Naive thymus-derived CD8-positive, alpha-beta T cell (primary cell): ENCODE data around the gene DMAP1. TPM values are rescaled to one million over a fixed set of nuclear protein-coding genes. Genes with fewer than 3 reads are reported as not detected.

Experiments
- ATAC-seq, 2 donors: fragments of 150-1000 bp; cut with Tn5 transposase in 1 of 2; sonication (Bioruptor Pico), chemical (Tn5 transposase) in 1 of 2; 1 replicate in 1 of 2; 2 replicates in 1 of 2; pipeline ENCODE4 v1.10.0; 2021; ENCODE audit warnings: mild to moderate bottlenecking in 2 of 2, moderate library complexity in 2 of 2
- POLR2A ChIA-PET: fragments of 350-600 bp; sonication (Branson Sonifier 250); formaldehyde crosslinking; loops from one replicate; lab custom pipeline; 2021; ENCODE audit warnings: antibody characterized with exemption; lab: Charles Lee
- DNase-seq, 10 donors: peaks; one replicate each; pipeline versions ENCODE4 v3.0.0 to v3.0.0-alpha.2; 2020 to 2022
- H3K27ac Mint-ChIP-seq, 10 donors: one replicate each; pipeline ENCODE4 v1.8.0; 2020 to 2022; ENCODE audit warnings: mild to moderate bottlenecking in 10 of 10, mixed read lengths in 10 of 10, moderate library complexity in 4 of 10, inconsistent platforms in 1 of 10
- H3K27me3 Mint-ChIP-seq, 5 donors: one replicate each; pipeline ENCODE4 v1.8.0; 2021 to 2022; ENCODE audit warnings: mixed read lengths in 5 of 5
- H3K36me3 Mint-ChIP-seq, 3 donors: one replicate each; pipeline ENCODE4 v1.8.0; 2020 to 2022; ENCODE audit warnings: mixed read lengths in 3 of 3, mild to moderate bottlenecking in 2 of 3, inconsistent platforms in 1 of 3
- H3K4me1 Mint-ChIP-seq, 4 donors: one replicate each; pipeline ENCODE4 v1.8.0; 2021 to 2022; ENCODE audit warnings: mixed read lengths in 4 of 4
- H3K4me3 Mint-ChIP-seq, 10 donors: one replicate each; pipeline ENCODE4 v1.8.0; 2020 to 2022; ENCODE audit warnings: mild to moderate bottlenecking in 10 of 10, mixed read lengths in 10 of 10, moderate library complexity in 6 of 10, inconsistent platforms in 1 of 10
- H3K9me3 Mint-ChIP-seq, 9 donors: one replicate each; pipeline ENCODE4 v1.8.0; 2020 to 2022; ENCODE audit warnings: mixed read lengths in 9 of 9, mild to moderate bottlenecking in 3 of 9, inconsistent platforms in 1 of 9, moderate library complexity in 1 of 9
- polyA plus RNA-seq, 3 donors: library from polyadenylated mRNA; unstranded; fragments of 300-500 nt; fragmentation: Illumina TruSeq; gene quantifications; one replicate each; pipeline ENCODE4 v1.2.3, GENCODE V29; 2021
- total RNA-seq, 8 experiments: library from RNA in 2 of 8; stranded (reverse) in 2 of 8; gene quantifications; one replicate each; pipeline ENCODE4 v1.2.3 and lab custom pipeline; 2021 to 2026

Gene DMAP1
- total and polyA plus RNA-seq, 5 experiments from 2014 or later = 32.6 to 96.0 (median 44.4) TPM

- POLR2A ChIA-PET = no interaction called here
- DNase-seq (no peak), ATAC-seq (no peak)
- Mint-ChIP-seq H3K9me3 (no peaks in the 10 kb centered on the region), H3K27me3 (no peaks in the 10 kb centered on the region), H3K4me1 (no peaks in the 10 kb centered on the region), H3K36me3 (peaks cover 5 to 29% (median 12%) of the 10 kb centered on the region in 3 donors), H3K27ac (peak overlapping the region in 1 of 10 donors; percentile 28), H3K4me3 (no peak overlapping the region)
Observed at GRCh38 chr1:44230796-44231195, 17.5 kb downstream of the DMAP1 start.

DNA sequence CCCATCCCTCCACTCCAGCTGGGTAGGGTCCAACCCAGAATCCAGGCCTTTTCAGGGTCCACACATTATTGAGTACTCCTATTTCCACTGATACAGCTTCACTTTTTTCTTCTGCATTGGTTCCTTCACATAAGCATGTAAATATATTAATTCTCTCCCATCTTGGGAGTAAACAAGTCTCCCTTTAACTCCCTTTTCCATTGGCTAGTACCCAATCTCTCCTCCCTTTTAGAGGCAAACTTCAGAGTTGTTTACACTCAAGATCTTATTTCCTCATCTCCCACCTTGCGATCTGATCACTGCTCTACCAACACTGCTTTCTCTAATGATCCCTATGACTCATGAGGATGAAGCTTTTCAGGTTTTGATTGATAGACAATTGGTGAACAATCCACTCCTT, 20.3 kb downstream of the DMAP1 start:
- H3K27ac Mint-ChIP-seq = peak overlapping the region in 1 of 10 donors; percentile 71
- DNase-seq (no peak), ATAC-seq (no peak)
- POLR2A ChIA-PET = no interaction called here
- peaks cover 5 to 8% (median 8%) of the 10 kb centered on the region in 4 donors for H3K4me1 Mint-ChIP-seq
- H3K9me3 Mint-ChIP-seq = no peaks in the 10 kb centered on the region
- no peaks in the 10 kb centered on the region for H3K27me3 Mint-ChIP-seq
- peaks cover 5 to 29% (median 10%) of the 10 kb centered on the region in 3 donors for H3K36me3 Mint-ChIP-seq
- no peak overlapping the region for H3K4me3 Mint-ChIP-seq

DNA sequence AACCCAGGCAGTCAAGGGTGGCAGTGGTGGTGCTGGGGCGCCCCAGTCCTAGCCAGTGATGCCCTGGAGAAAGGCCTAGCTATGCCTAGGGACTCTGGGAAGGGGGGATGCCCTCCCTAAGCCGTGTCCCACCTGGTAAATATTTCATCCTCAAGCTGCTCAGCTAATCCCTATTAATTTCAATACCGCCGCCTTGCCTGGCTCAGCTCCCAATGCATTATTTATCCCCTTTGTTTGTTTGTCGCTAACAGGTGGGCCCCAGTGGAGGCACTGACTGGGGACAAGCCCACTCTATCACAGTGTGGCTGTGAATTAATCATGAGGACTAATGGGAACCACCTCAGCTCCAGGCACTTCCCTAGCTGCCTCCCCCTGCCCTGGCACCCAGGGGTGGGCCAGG, 22.5 kb downstream of the DMAP1 start:
- POLR2A ChIA-PET = no interaction called here
- peak in 1 of 10 donors; percentile 7 for DNase-seq
- no peak for ATAC-seq
- peak overlapping the region in 3 of 10 donors; percentile 18 to 91 (median 79) for H3K27ac Mint-ChIP-seq
- H3K27me3 Mint-ChIP-seq = no peaks in the 10 kb centered on the region
- H3K9me3 Mint-ChIP-seq = no peaks in the 10 kb centered on the region
- H3K4me3 Mint-ChIP-seq = no peak overlapping the region
- peaks cover 5 to 31% (median 6%) of the 10 kb centered on the region in 3 donors for H3K36me3 Mint-ChIP-seq
- peaks cover 13 to 29% (median 18%) of the 10 kb centered on the region in 4 donors for H3K4me1 Mint-ChIP-seq

DNA sequence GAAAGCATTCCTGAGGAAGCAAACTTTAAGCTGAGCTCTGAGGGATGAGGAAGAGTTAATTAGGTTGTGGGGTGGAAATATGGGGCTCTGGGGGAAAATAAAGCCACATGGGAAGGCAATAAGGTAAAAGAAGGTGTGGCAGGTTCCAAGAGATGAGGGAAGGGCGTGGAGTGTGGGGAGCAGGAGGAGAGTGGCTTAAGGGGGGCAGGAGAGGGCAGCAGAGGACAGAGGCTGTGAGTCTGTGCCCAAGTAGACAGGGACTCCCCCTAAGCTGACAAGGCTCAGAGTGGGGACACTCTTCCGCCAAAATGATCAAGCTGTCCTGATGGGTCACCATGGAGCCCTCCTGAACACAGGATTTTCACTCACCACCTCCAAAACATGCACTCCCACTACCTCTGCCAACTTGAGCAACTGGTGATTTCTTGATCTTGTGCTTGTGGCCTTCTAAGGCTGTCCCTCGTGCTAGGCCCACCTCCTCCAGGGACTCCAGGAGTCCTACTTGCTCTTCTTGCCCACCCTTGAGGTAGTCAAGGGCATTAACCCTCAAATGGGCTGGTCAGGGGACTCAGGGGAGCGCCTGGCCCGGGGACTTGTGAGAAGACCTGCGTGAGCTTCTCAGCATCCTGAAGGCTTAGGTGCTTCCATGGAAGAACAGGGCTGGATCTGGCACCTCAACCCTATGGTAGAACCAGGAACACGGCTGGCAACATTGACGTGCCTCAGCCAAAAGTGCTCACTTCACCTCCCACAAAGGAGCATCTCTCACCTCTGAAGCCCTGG, 23.4 kb downstream of the DMAP1 start:
- ATAC-seq = no peak
- Mint-ChIP-seq H3K36me3 (peaks cover 4 to 31% (median 5%) of the 10 kb centered on the region in 3 donors), H3K4me1 (peaks cover 17 to 31% (median 22%) of the 10 kb centered on the region in 4 donors), H3K9me3 (no peaks in the 10 kb centered on the region), H3K4me3 (no peak overlapping the region), H3K27me3 (no peaks in the 10 kb centered on the region), H3K27ac (peak overlapping the region in 2 of 10 donors; percentile 61 to 91)
- no peak for DNase-seq
- POLR2A ChIA-PET = no interaction called here

DNA sequence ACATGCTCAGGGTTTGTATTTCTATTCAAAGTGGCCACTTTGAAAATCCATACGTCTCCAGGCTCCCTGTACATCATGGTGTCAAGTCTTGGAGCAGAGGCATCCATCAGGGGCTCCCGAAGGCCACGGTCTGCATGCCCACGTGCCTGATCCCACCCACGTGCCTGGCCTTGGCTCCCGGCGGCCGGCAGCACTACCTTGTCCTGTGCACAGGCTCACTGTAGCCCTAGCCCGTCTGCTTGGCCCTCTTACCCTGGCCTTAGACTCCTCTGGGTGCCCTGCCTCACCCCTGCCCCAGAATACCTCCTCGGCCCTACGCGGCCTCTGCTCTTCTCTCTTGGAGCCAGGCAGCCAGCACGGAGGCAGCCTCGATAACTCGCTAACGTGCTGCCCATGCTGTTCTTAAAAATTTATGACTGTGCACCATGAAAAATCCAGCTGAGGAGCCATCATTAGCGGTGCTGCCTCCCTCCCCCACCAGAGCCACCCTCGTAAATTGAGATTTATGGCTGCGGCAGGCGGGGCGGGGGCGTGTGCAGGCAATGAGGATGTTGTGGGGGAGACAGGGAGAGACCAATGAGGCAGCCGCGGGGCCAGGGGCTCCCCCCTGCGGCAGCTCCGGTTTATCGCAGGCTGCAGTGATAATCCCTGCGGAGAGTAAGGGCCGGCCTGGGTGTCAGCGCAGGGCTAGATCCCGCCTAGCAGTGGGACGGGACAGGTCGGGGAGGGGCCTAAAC, 24.6 kb downstream of the DMAP1 start:
- Mint-ChIP-seq H3K4me1 (peaks cover 20 to 31% (median 24%) of the 10 kb centered on the region in 4 donors), H3K27ac (peak overlapping the region in 5 of 10 donors; percentile 31 to 81 (median 55)), H3K9me3 (no peaks in the 10 kb centered on the region), H3K36me3 (peaks cover 3 to 22% (median 5%) of the 10 kb centered on the region in 3 donors), H3K4me3 (peak overlapping the region in 5 of 10 donors; percentile 9 to 41 (median 37)), H3K27me3 (no peaks in the 10 kb centered on the region)
- ATAC-seq (peak; percentile 98), DNase-seq (peak; percentile 20 to 68 (median 46))
- POLR2A ChIA-PET = interaction anchor here (1.6 kb wide), 1 partner anchor 24 kb away, joined by 8 read pairs; the partner anchor contains the start of gene DMAP1

GRCh38 chr1:44238660-44239059, 25.4 kb downstream of the DMAP1 start:
- POLR2A ChIA-PET = interaction anchor here (1.6 kb wide), 1 partner anchor 25 kb away, joined by 8 read pairs; the partner anchor contains the start of gene DMAP1
- Mint-ChIP-seq H3K4me1 (peaks cover 20 to 31% (median 24%) of the 10 kb centered on the region in 4 donors), H3K27me3 (no peaks in the 10 kb centered on the region), H3K27ac (no peak overlapping the region), H3K4me3 (no peak overlapping the region), H3K9me3 (no peaks in the 10 kb centered on the region), H3K36me3 (peaks cover 0 to 20% (median 3%) of the 10 kb centered on the region in 3 donors)
- ATAC-seq (no peak), DNase-seq (no peak)

GRCh38 chr1:44239331-44239960, 26.2 kb downstream of the DMAP1 start:
- no peaks in the 10 kb centered on the region for H3K9me3 Mint-ChIP-seq
- H3K27me3 Mint-ChIP-seq = no peaks in the 10 kb centered on the region
- ATAC-seq (no peak), DNase-seq (no peak)
- H3K4me3 Mint-ChIP-seq = no peak overlapping the region
- POLR2A ChIA-PET = no interaction called here
- H3K36me3 Mint-ChIP-seq = peaks cover 0 to 18% (median 0%) of the 10 kb centered on the region in 3 donors
- peak overlapping the region in 2 of 10 donors; percentile 24 to 85 for H3K27ac Mint-ChIP-seq
- peaks cover 20 to 31% (median 25%) of the 10 kb centered on the region in 4 donors for H3K4me1 Mint-ChIP-seq

- DNase-seq (no peak), ATAC-seq (no peak)
- Mint-ChIP-seq H3K27me3 (no peaks in the 10 kb centered on the region), H3K36me3 (peaks cover 0 to 22% (median 0%) of the 10 kb centered on the region in 3 donors), H3K27ac (peak overlapping the region in 1 of 10 donors; percentile 29), H3K9me3 (no peaks in the 10 kb centered on the region), H3K4me1 (peaks cover 20 to 31% (median 26%) of the 10 kb centered on the region in 4 donors), H3K4me3 (no peak overlapping the region)
- POLR2A ChIA-PET = no interaction called here
Observed at GRCh38 chr1:44239961-44240371, 26.7 kb downstream of the DMAP1 start.

DNA sequence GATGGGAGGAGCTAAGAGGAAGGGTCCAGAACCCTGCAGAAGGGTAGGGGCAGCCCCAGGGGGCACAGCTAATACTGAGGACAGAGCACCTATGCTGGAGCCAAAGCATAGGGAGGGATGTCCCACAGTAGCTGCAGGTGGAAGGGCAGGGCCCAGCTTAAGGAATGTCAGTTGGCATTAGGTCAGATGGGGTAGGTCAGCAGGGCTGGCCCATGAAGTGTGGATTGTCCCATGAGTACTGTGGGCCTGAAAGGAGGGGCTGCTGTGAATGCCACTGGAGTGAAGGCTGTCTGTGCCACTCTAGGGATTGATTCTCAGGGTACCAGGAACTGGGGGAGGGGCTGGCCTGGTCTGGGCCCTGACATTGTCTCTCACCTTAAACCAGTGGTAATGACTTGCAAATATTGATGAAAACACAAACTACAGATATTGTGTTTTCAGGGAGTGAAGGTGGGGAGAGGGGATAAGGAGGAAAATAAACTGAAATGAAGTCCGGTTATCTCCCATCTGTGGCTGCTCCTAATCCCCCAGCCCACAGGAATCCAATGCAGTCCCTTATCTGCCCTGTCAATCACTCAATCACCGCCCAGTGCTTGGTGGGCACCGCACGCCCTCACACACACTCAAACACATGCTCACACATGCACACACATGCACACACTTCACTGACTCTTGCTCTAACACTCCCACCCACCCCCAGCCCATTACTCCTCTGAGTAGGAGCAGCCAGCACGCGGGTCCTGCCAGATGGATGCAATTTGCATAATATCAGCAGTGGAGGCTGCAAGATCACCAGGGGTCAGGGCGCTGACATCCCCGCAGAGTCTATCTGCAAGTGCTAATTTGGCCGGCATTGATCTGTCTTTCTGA, 27.8 kb downstream of the DMAP1 start:
- POLR2A ChIA-PET = no interaction called here
- ATAC-seq (no peak), DNase-seq (peak in 1 of 10 donors; percentile 19)
- Mint-ChIP-seq H3K27ac (peak overlapping the region in 2 of 10 donors; percentile 10 to 11), H3K4me3 (no peak overlapping the region), H3K27me3 (no peaks in the 10 kb centered on the region), H3K9me3 (no peaks in the 10 kb centered on the region), H3K36me3 (peaks cover 0 to 25% (median 0%) of the 10 kb centered on the region in 3 donors), H3K4me1 (peaks cover 20 to 31% (median 29%) of the 10 kb centered on the region in 4 donors)

- ATAC-seq (no peak), DNase-seq (no peak)
- Mint-ChIP-seq H3K27me3 (no peaks in the 10 kb centered on the region), H3K4me1 (peaks cover 20 to 32% (median 29%) of the 10 kb centered on the region in 4 donors), H3K9me3 (no peaks in the 10 kb centered on the region), H3K27ac (no peak overlapping the region), H3K4me3 (no peak overlapping the region), H3K36me3 (peaks cover 0 to 31% (median 0%) of the 10 kb centered on the region in 3 donors)
- POLR2A ChIA-PET = no interaction called here
Observed at GRCh38 chr1:44242746-44243145, 29.5 kb downstream of the DMAP1 start.

DNA sequence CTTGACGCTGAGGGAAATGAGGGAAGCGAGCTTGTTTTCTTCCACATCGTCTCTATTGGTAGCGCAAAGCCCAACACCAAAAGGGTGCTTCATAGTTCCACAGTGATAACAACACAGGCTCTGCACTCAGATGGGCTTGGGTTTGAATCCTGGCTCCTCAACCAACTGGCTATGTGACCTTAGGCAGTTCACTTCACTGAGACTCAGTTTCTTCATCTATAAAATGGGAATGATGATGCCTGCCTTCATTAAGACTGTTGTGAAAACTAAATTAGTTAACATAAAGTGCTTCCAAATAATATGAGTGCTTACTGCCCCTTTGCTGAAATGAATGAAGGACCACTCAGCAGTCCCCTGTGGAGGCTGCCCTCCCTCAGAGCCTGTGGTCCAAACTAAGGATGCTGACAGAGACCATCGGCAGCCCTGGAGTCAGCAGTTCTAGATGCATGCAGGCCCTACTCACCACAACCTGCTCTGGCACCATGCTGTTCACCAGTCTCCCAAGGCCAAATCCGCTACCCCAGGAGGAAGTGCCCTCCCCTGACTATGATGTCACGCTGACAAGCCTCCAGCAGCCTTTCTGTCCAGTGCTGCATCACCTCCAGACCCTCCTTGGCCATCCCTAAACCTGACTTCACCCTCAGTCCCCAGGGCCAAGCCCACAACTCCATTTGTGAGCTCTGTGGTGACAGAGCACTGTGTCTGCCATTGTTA, 30.7 kb downstream of the DMAP1 start:
- ATAC-seq (no peak), DNase-seq (no peak)
- POLR2A ChIA-PET = no interaction called here
- Mint-ChIP-seq H3K27me3 (no peaks in the 10 kb centered on the region), H3K4me1 (peaks cover 10 to 29% (median 19%) of the 10 kb centered on the region in 4 donors), H3K36me3 (peaks cover 0 to 36% (median 0%) of the 10 kb centered on the region in 3 donors), H3K9me3 (no peaks in the 10 kb centered on the region), H3K4me3 (peak overlapping the region in 1 of 10 donors; percentile 38), H3K27ac (peak overlapping the region in 3 of 10 donors; percentile 21 to 89 (median 82))
